GM15510 (cell line): ENCODE results near the gene GTF2E1.

Experiments used
- POLR2A ChIP-seq: IDR thresholded peaks from 3 replicates; pipeline ENCODE4 v1.6.1; 2011; ENCODE audit warnings: borderline replicate concordance; ENCODE audit not compliant: insufficient read length; ENCODE audit errors: extremely low read depth

GTF2E1 gene

GRCh38 chr3:120742198-120742848 is at the start of gene GTF2E1, which contains the start of gene RABL3:
Gene GTF2E1, plus strand, starts transcription at chr3:120742744. Its CDS starts 7,809 bp downstream, at chr3:120750553.
Gene RABL3, minus strand, starts transcription at chr3:120742516. Its CDS starts 9 bp downstream, at chr3:120742507.
- peak; percentile 64 for TF ChIP-seq POLR2A

GRCh38 chr3:120693439-120694171 is 48.9 kb upstream of the GTF2E1 start:
- TF ChIP-seq POLR2A = no peak

GRCh38 chr3:120699333-120699732 is 43.2 kb upstream of the GTF2E1 start:
- no peak for TF ChIP-seq POLR2A

GRCh38 chr3:120705884-120706582 is 36.5 kb upstream of the GTF2E1 start:
- no peak for TF ChIP-seq POLR2A

- no peak for TF ChIP-seq POLR2A
These were observed 35.6 kb upstream of the GTF2E1 start for GRCh38 chr3:120706950-120707349.

GRCh38 chr3:120708408-120708807 is 34.1 kb upstream of the GTF2E1 start:
- no peak for TF ChIP-seq POLR2A

GRCh38 chr3:120710369-120710768 is 32.2 kb upstream of the GTF2E1 start:
- no peak for TF ChIP-seq POLR2A

- TF ChIP-seq POLR2A = no peak
These were observed 29.3 kb upstream of the GTF2E1 start for GRCh38 chr3:120713262-120713661.

- no peak for TF ChIP-seq POLR2A
These were observed 15.8 kb upstream of the GTF2E1 start for GRCh38 chr3:120726791-120727190.

GRCh38 chr3:120730576-120731542 is 11.7 kb upstream of the GTF2E1 start:
- TF ChIP-seq POLR2A = no peak

- TF ChIP-seq POLR2A = no peak
These were observed 1.2 kb upstream of the GTF2E1 start for GRCh38 chr3:120741320-120741719.

GRCh38 chr3:120741837-120742197 is 727 bp upstream of the GTF2E1 start:
- TF ChIP-seq POLR2A = no peak

- no peak for TF ChIP-seq POLR2A
These were observed 363 bp downstream of the GTF2E1 start for GRCh38 chr3:120742849-120743365.

- no peak for TF ChIP-seq POLR2A
These were observed 1.1 kb downstream of the GTF2E1 start for GRCh38 chr3:120743556-120744195.
